B cell (primary cell): ENCODE measurements around the gene KRTAP10-8. TPM values are rescaled to one million over a fixed set of nuclear protein-coding genes. Genes with fewer than 3 reads are reported as not detected.

Experiments used
- ATAC-seq: fragments of 200-7000 bp; cut with Tn5 transposase; one replicate; pipeline ENCODE4 v1.10.0; 2021; ENCODE audit warnings: low read depth, mild to moderate bottlenecking, moderate number of reproducible peaks, moderate library complexity
- CTCF ChIA-PET: fragments of 350-600 bp; sonication (Branson Sonifier 250); formaldehyde crosslinking; loops from one replicate; lab custom pipeline; 2021; ENCODE audit warnings: antibody characterized with exemption, inconsistent platforms; lab: Charles Lee
- POLR2A ChIA-PET: fragments of 350-600 bp; sonication (Branson Sonifier 250); formaldehyde crosslinking; loops from one replicate; lab custom pipeline; 2021; ENCODE audit warnings: antibody characterized with exemption; lab: Charles Lee
- DNase-seq: peaks from one replicate; pipeline ENCODE4 v3.0.0; 2013
- H2AFZ ChIP-seq: 2 replicates; pipeline ENCODE4 v1.6.1; 2012; ENCODE audit warnings: mild to moderate bottlenecking, low read depth, low read length; ENCODE audit not compliant: insufficient read depth, poor library complexity, severe bottlenecking
- H3K27ac ChIP-seq, 2 donors: 1 replicate in 1 of 2; 2 replicates in 1 of 2; pipeline ENCODE4 v1.5.1; 2012 to 2013; ENCODE audit warnings: low read length in 2 of 2, mild to moderate bottlenecking in 2 of 2, moderate library complexity in 1 of 2
- H3K27me3 ChIP-seq, 4 experiments: fragments of 200-600 bp in 1 of 4; sonication (generic) in 1 of 4; replicated peaks in 1 of 4; 1 replicate in 2 of 4; 2 replicates in 2 of 4; pipeline versions ENCODE4 v1.6.1 to v1.7.0; 2013 to 2016; ENCODE audit warnings: low read length in 3 of 4, mild to moderate bottlenecking in 2 of 4, mixed read lengths in 1 of 4, moderate library complexity in 1 of 4; ENCODE audit not compliant: insufficient read depth in 4 of 4, control insufficient read depth in 3 of 4; ENCODE audit errors: control extremely low read depth in 1 of 4
- H3K36me3 ChIP-seq, 2 experiments: replicated peaks in 1 of 2; 1 replicate in 1 of 2; 2 replicates in 1 of 2; pipeline versions ENCODE4 v1.6.1 to v1.7.1; 2013; ENCODE audit warnings: low read length in 1 of 2; ENCODE audit not compliant: insufficient read depth in 2 of 2, control insufficient read depth in 1 of 2; ENCODE audit errors: control extremely low read depth in 1 of 2, extremely low read depth in 1 of 2
- H3K4me1 ChIP-seq, 2 donors: fragments of 200-600 bp in 1 of 2; sonication (generic) in 1 of 2; 1 replicate in 1 of 2; 2 replicates in 1 of 2; pipeline versions ENCODE4 v1.5.1 to v1.6.1; 2013 to 2017; ENCODE audit warnings: low read length in 2 of 2; ENCODE audit not compliant: control insufficient read depth in 2 of 2, insufficient read depth in 2 of 2
- H3K4me2 ChIP-seq: replicated peaks from 2 replicates; pipeline ENCODE3; 2012; ENCODE audit warnings: mild to moderate bottlenecking, low read depth, low read length; ENCODE audit not compliant: poor library complexity, severe bottlenecking
- H3K4me3 ChIP-seq, 5 experiments: fragments of 200-600 bp in 1 of 5; sonication (generic) in 1 of 5; 1 replicate in 3 of 5; 2 replicates in 2 of 5; pipeline versions ENCODE4 v1.5.1 to v1.7.0; 2011 to 2016; ENCODE audit warnings: low read length in 4 of 5, mild to moderate bottlenecking in 4 of 5, low read depth in 2 of 5, control low read depth in 1 of 5, moderate library complexity in 1 of 5; ENCODE audit not compliant: insufficient read depth in 1 of 5; ENCODE audit errors: control extremely low read depth in 1 of 5, extremely low read depth in 1 of 5
- H3K79me2 ChIP-seq: fragments of 200-600 bp; sonication (generic); one replicate; pipeline ENCODE4 v1.6.0; 2016; ENCODE audit warnings: low read length; ENCODE audit not compliant: control insufficient read depth, insufficient read depth
- H3K9ac ChIP-seq: fragments of 200-600 bp; sonication (generic); 2 replicates; pipeline ENCODE4 v1.6.1; 2017; ENCODE audit warnings: mild to moderate bottlenecking, low read length, moderate library complexity
- H3K9me3 ChIP-seq, 3 donors: one replicate each; pipeline versions ENCODE4 v1.6.1 to v1.7.1; 2013; ENCODE audit warnings: low read length in 2 of 3; ENCODE audit not compliant: control insufficient read depth in 2 of 3, insufficient read depth in 1 of 3; ENCODE audit errors: control extremely low read depth in 1 of 3
- H4K20me1 ChIP-seq: 2 replicates; pipeline ENCODE4 v1.6.0; 2012; ENCODE audit warnings: mild to moderate bottlenecking, low read length; ENCODE audit not compliant: insufficient read depth, control insufficient read depth, poor library complexity, severe bottlenecking
- H3K27ac Mint-ChIP-seq: one replicate; pipeline ENCODE4 v1.8.0; 2021; ENCODE audit warnings: mixed read lengths
- H3K27me3 Mint-ChIP-seq: one replicate; pipeline ENCODE4 v1.8.0; 2021; ENCODE audit warnings: mixed read lengths
- H3K4me1 Mint-ChIP-seq: one replicate; pipeline ENCODE4 v1.8.0; 2021; ENCODE audit warnings: mixed read lengths
- H3K4me3 Mint-ChIP-seq: one replicate; pipeline ENCODE4 v1.8.0; 2021; ENCODE audit warnings: mixed read lengths
- H3K9me3 Mint-ChIP-seq: one replicate; pipeline ENCODE4 v1.8.0; 2022; ENCODE audit warnings: mixed read lengths; ENCODE audit not compliant: insufficient read depth
- EZH2 ChIP-seq: IDR thresholded peaks from 2 replicates; pipeline ENCODE4 v1.6.1; 2012; ENCODE audit warnings: borderline replicate concordance, low read depth, mild to moderate bottlenecking, moderate library complexity, low read length; ENCODE audit not compliant: insufficient read depth, poor library complexity, severe bottlenecking
- WGBS: methylation state at CpG from one replicate; pipeline ENCODE4 v1.1.5; 2013; ENCODE audit warnings: missing lambda C conversion rate; ENCODE audit not compliant: insufficient coverage; 5-methylcytosine and 5-hydroxymethylcytosine counted together
- intact Hi-C: fragments of 100-400 bp; cut with micrococcal nuclease; formaldehyde crosslinking; loops from one replicate; pipeline ENCODE4 v1.10.0; 2022
- polyA plus RNA-seq: library from polyadenylated mRNA; depleted of rRNA; stranded (reverse); fragments of >200 nt; gene quantifications from 2 replicates; pipeline ENCODE4 v1.2.3, GENCODE V29; 2012
- total RNA-seq, 2 donors: library from RNA; stranded (reverse); fragments of 120-200 nt in 1 of 2; gene quantifications; 1 replicate in 1 of 2; 2 replicates in 1 of 2; pipeline versions ENCODE4 v1.2.3 to v1.2.4, GENCODE V29; 2013 to 2022
- TF ChIP-seq, protein P1 (sequence below): fragments of 200-600 bp; IDR thresholded peaks from one replicate; pipeline ENCODE4 v1.8.0; 2022; ENCODE audit warnings: antibody characterized with exemption, mild to moderate bottlenecking

KRTAP10-8 gene
- total and polyA plus RNA-seq, 2 donors (not counting 1 experiment from before 2014, with no cell fraction given) = not detected

- H3K9me3 Mint-ChIP-seq = peaks cover 6% of the 10 kb centered on the region
- ATAC-seq = no peak
- intact Hi-C loops = no loop called here
- H3K27ac ChIP-seq = no peak overlapping the region
- peaks cover 44% of the 10 kb centered on the region for H3K27me3 Mint-ChIP-seq
- H3K4me1 Mint-ChIP-seq = no peaks in the 10 kb centered on the region
- no peak overlapping the region for H3K4me2 ChIP-seq
- CTCF ChIA-PET = no interaction called here
- no peak overlapping the region for H2AFZ ChIP-seq
- WGBS = 91% methylated on average over 5 of the region's 8 CpGs
- H3K36me3 ChIP-seq = no peaks in the 10 kb centered on the region
- peaks cover under 1 to 18% (median 1%) of the 10 kb centered on the region in 3 donors for H3K9me3 ChIP-seq
- POLR2A ChIA-PET = no interaction called here
- no peaks in the 10 kb centered on the region for H3K79me2 ChIP-seq
- no peak for TF ChIP-seq EZH2
- TF ChIP-seq, protein P1, sequence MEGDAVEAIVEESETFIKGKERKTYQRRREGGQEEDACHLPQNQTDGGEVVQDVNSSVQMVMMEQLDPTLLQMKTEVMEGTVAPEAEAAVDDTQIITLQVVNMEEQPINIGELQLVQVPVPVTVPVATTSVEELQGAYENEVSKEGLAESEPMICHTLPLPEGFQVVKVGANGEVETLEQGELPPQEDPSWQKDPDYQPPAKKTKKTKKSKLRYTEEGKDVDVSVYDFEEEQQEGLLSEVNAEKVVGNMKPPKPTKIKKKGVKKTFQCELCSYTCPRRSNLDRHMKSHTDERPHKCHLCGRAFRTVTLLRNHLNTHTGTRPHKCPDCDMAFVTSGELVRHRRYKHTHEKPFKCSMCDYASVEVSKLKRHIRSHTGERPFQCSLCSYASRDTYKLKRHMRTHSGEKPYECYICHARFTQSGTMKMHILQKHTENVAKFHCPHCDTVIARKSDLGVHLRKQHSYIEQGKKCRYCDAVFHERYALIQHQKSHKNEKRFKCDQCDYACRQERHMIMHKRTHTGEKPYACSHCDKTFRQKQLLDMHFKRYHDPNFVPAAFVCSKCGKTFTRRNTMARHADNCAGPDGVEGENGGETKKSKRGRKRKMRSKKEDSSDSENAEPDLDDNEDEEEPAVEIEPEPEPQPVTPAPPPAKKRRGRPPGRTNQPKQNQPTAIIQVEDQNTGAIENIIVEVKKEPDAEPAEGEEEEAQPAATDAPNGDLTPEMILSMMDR = no peak
- H4K20me1 ChIP-seq = no peaks in the 10 kb centered on the region
- no peak overlapping the region for H3K4me3 ChIP-seq
- H3K4me1 ChIP-seq = no peaks in the 10 kb centered on the region
- no peak overlapping the region for H3K9ac ChIP-seq
- H3K27me3 ChIP-seq = peaks cover 0 to 10% (median 3%) of the 10 kb centered on the region in 4 experiments
- no peak overlapping the region for H3K27ac Mint-ChIP-seq
- no peak overlapping the region for H3K4me3 Mint-ChIP-seq
- DNase-seq = no peak
Observed at GRCh38 chr21:44603911-44604310, 8.0 kb upstream of the KRTAP10-8 start.

DNA sequence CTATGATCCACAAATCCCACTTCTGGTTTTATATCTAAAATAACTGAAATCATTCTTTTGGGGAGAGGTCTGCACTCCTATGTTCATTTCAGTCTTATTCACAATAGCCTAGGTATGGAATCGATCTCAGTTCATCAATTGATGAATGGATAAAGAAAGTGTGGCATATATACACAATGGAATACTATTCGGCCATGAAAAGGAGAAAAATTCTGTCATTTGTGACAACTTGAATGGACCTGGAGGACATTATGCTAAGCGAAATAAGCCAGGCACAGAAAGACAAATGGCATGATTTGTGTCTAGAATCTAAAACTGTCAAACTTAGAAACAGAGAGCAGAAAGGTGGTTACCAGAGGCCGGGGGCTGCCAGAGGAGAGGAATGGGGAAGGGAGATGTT is 5.4 kb upstream of the KRTAP10-8 start:
- H3K27me3 Mint-ChIP-seq = peaks cover 39% of the 10 kb centered on the region
- ATAC-seq (no peak), DNase-seq (no peak)
- no peaks in the 10 kb centered on the region for H3K4me1 Mint-ChIP-seq
- Histone ChIP-seq H3K79me2 (no peaks in the 10 kb centered on the region), H3K9ac (no peak overlapping the region), H3K4me2 (no peak overlapping the region), H3K9me3 (peaks cover 4 to 27% (median 20%) of the 10 kb centered on the region in 3 donors), H3K27ac (no peak overlapping the region), H2AFZ (no peak overlapping the region), H3K36me3 (no peaks in the 10 kb centered on the region), H3K4me1 (no peaks in the 10 kb centered on the region), H4K20me1 (no peaks in the 10 kb centered on the region), H3K4me3 (no peak overlapping the region), H3K27me3 (peaks cover 0 to 10% (median 3%) of the 10 kb centered on the region in 4 experiments)
- CTCF ChIA-PET = no interaction called here
- WGBS = 85% methylated on average over 2 of the region's 4 CpGs
- intact Hi-C loops = no loop called here
- POLR2A ChIA-PET = no interaction called here
- no peak overlapping the region for H3K4me3 Mint-ChIP-seq
- TF ChIP-seq, protein P1 = no peak
- TF ChIP-seq EZH2 = no peak
- H3K27ac Mint-ChIP-seq = no peak overlapping the region
- H3K9me3 Mint-ChIP-seq = peaks cover 17% of the 10 kb centered on the region
